WTC11 (cell line): ENCODE data around the gene LAMP5.

Experiments used
- CREB1 ChIP-seq: sonication (generic); formaldehyde crosslinking; IDR thresholded peaks from 2 replicates; pipeline ENCODE4 v1.8.0; 2023; ENCODE audit warnings: mild to moderate bottlenecking, missing genetic modification reagents
- ETV6 ChIP-seq: sonication (generic); formaldehyde crosslinking; IDR thresholded peaks from 2 replicates; pipeline ENCODE4 v1.8.1; 2022; ENCODE audit warnings: mild to moderate bottlenecking, missing genetic modification reagents
- NR2C2 ChIP-seq: sonication (generic); formaldehyde crosslinking; IDR thresholded peaks from 2 replicates; pipeline ENCODE4 v1.8.0; 2022; ENCODE audit warnings: mild to moderate bottlenecking, missing genetic modification reagents
- SP1 ChIP-seq: sonication (generic); formaldehyde crosslinking; conservative IDR thresholded peaks from 2 replicates; pipeline ENCODE4 v1.8.1; 2022; ENCODE audit warnings: missing genetic modification reagents
- TF ChIP-seq, protein P1 (sequence below): fragments of 200-600 bp; IDR thresholded peaks from 2 replicates; pipeline ENCODE4 v1.8.0; 2022; ENCODE audit warnings: antibody characterized with exemption
- TF ChIP-seq, protein P2 (sequence below): sonication (generic); formaldehyde crosslinking; conservative IDR thresholded peaks from 2 replicates; pipeline ENCODE4 v1.8.1; 2022; ENCODE audit warnings: mild to moderate bottlenecking, missing genetic modification reagents
- TF ChIP-seq, protein P3 (sequence below): sonication (generic); formaldehyde crosslinking; IDR thresholded peaks from 2 replicates; pipeline ENCODE4 v1.8.1; 2023; ENCODE audit warnings: mild to moderate bottlenecking, missing genetic modification reagents, moderate library complexity

DNA sequence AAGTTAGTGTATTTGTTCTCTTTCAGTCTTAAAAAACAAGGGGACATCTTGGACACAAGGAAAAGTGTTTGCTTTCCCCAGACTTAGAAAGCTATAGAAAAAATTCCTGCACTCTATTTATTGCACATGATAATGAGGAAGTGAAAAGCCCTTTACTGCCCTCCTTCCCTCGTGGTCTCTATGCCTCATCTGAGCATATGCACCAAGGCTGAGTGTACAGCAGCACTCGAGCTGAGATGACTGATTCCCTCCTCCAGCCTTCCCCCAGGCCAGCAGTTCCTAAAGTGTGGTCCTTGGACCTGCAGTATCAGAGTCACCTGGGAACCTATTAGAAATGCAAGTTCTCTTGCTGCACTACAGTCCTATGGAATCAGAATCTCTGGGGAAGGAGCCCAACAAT lies 14.3 kb upstream of the LAMP5 start:
- no peak for TF ChIP-seq ETV6 (CRISPR knock-in tag)
- TF ChIP-seq SP1 (CRISPR knock-in tag) = no peak
- TF ChIP-seq, protein P1, sequence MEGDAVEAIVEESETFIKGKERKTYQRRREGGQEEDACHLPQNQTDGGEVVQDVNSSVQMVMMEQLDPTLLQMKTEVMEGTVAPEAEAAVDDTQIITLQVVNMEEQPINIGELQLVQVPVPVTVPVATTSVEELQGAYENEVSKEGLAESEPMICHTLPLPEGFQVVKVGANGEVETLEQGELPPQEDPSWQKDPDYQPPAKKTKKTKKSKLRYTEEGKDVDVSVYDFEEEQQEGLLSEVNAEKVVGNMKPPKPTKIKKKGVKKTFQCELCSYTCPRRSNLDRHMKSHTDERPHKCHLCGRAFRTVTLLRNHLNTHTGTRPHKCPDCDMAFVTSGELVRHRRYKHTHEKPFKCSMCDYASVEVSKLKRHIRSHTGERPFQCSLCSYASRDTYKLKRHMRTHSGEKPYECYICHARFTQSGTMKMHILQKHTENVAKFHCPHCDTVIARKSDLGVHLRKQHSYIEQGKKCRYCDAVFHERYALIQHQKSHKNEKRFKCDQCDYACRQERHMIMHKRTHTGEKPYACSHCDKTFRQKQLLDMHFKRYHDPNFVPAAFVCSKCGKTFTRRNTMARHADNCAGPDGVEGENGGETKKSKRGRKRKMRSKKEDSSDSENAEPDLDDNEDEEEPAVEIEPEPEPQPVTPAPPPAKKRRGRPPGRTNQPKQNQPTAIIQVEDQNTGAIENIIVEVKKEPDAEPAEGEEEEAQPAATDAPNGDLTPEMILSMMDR = no peak
- TF ChIP-seq NR2C2 (CRISPR knock-in tag) = no peak
- TF ChIP-seq CREB1 (CRISPR knock-in tag) = no peak
- TF ChIP-seq, protein P2, sequence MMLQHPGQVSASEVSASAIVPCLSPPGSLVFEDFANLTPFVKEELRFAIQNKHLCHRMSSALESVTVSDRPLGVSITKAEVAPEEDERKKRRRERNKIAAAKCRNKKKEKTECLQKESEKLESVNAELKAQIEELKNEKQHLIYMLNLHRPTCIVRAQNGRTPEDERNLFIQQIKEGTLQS (CRISPR knock-in tag) = no peak
- TF ChIP-seq, protein P3, sequence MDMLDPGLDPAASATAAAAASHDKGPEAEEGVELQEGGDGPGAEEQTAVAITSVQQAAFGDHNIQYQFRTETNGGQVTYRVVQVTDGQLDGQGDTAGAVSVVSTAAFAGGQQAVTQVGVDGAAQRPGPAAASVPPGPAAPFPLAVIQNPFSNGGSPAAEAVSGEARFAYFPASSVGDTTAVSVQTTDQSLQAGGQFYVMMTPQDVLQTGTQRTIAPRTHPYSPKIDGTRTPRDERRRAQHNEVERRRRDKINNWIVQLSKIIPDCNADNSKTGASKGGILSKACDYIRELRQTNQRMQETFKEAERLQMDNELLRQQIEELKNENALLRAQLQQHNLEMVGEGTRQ (CRISPR knock-in tag) = no peak
